Upper lobe of left lung (tissue), 6 donors: ENCODE results near the gene TLE2. TPM values are rescaled to one million over a fixed set of nuclear protein-coding genes. Genes with fewer than 3 reads are reported as not detected.

Source experiments
- ATAC-seq, 2 donors: fragments of 200-7000 bp; cut with Tn5 transposase; one replicate each; pipeline ENCODE4 v1.9.1; 2022; ENCODE audit warnings: mild to moderate bottlenecking in 2 of 2, moderate library complexity in 2 of 2; ENCODE audit not compliant: low FRiP score in 2 of 2
- DNase-seq, 2 donors: peaks; one replicate each; pipeline ENCODE4 v3.0.0-alpha.2; 2019 to 2020
- H3K27ac ChIP-seq, 4 donors: fragments of 200-600 bp; sonication (generic); one replicate each; pipeline ENCODE4 v1.5.1; 2016 to 2019
- H3K27me3 ChIP-seq, 4 donors: fragments of 200-600 bp; sonication (generic); one replicate each; pipeline ENCODE4 v1.5.1; 2017 to 2019
- H3K36me3 ChIP-seq, 4 donors: fragments of 200-600 bp; sonication (generic); one replicate each; pipeline ENCODE4 v1.5.1; 2016 to 2019
- H3K4me1 ChIP-seq, 4 donors: fragments of 200-600 bp; sonication (generic); one replicate each; pipeline ENCODE4 v1.5.1; 2018 to 2019
- H3K4me3 ChIP-seq, 4 donors: fragments of 200-600 bp; sonication (generic); one replicate each; pipeline ENCODE4 v1.5.1; 2017 to 2019; ENCODE audit warnings: mild to moderate bottlenecking in 2 of 4, moderate library complexity in 1 of 4
- H3K9me3 ChIP-seq, 4 donors: fragments of 200-600 bp; sonication (generic); one replicate each; pipeline ENCODE4 v1.5.1; 2018 to 2019
- EP300 ChIP-seq, 4 donors: sonication (generic); formaldehyde crosslinking; IDR thresholded peaks; one replicate each; pipeline ENCODE4 v1.5.1; 2017; ENCODE audit warnings: antibody characterized with exemption in 4 of 4, control low read depth in 2 of 4
- POLR2A ChIP-seq, 4 donors: fragments of 450-650 bp; IDR thresholded peaks; one replicate each; pipeline ENCODE4 v1.5.1; 2016 to 2017; ENCODE audit warnings: antibody characterized with exemption in 4 of 4, mild to moderate bottlenecking in 2 of 4
- POLR2AphosphoS5 ChIP-seq, 2 donors: sonication (generic); formaldehyde crosslinking; IDR thresholded peaks; one replicate each; pipeline ENCODE4 v1.5.1; 2017; ENCODE audit warnings: antibody characterized with exemption in 2 of 2
- WGBS, 2 donors: methylation state at CpG; one replicate each; pipeline ENCODE4 v1.1.5; 2017 to 2018; 5-methylcytosine and 5-hydroxymethylcytosine counted together
- total RNA-seq, 6 donors: library from RNA; depleted of rRNA in 4 of 6; stranded (reverse); fragments of >200 nt in 4 of 6; gene quantifications; one replicate each; pipeline versions ENCODE4 v1.1.0 to v1.2.1, GENCODE V29; 2016 to 2021
- TF ChIP-seq, protein P1 (sequence below), 6 experiments: fragments of 450-650 bp in 4 of 6; fragments of 200-600 bp in 2 of 6; sonication (generic) in 2 of 6; IDR thresholded peaks; one replicate each; pipeline ENCODE4 v1.5.1; 2016 to 2019; ENCODE audit warnings: antibody characterized with exemption in 6 of 6
- donor health status: DM: no; HTN: no; CAD: no; lungs with moderate emphysema.
- donor health status: DM: no; HTN: yes; CAD: no; lungs with severe emphysema.

Gene TLE2
- total RNA-seq, 6 donors from 2014 or later: 35.0 to 115 (median 56.0) TPM

DNA sequence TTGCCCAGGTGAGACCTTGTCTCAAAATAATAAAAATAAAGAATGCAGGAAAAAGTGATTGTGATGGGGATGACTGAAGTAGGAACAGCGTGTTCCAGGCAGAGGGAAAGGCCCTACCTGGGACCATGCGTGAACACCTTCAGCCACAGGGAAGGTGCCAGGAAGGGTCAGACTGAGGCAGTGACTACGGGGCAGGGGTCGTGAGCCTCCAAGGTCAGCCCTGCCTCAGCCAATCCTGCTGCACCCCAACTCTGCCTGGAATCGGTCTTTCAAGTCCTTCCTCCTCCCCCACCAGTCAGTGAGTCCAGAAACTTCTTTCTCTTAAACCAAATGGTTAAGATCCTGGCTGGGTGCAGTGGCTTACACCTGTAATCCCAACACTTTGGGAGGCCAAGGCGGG is 16.1 kb upstream of the TLE2 start:
- no peaks in the 10 kb centered on the region for H3K36me3 ChIP-seq
- no peak overlapping the region for H3K27ac ChIP-seq
- peaks cover 11 to 36% (median 12%) of the 10 kb centered on the region in 4 donors for H3K4me1 ChIP-seq
- TF ChIP-seq POLR2AphosphoS5 (IDR thresholded peaks at IDR 0.05): no peak
- no peak for TF ChIP-seq EP300 (IDR thresholded peaks at IDR 0.05)
- no peak for TF ChIP-seq POLR2A (IDR thresholded peaks at IDR 0.05)
- TF ChIP-seq, protein P1, sequence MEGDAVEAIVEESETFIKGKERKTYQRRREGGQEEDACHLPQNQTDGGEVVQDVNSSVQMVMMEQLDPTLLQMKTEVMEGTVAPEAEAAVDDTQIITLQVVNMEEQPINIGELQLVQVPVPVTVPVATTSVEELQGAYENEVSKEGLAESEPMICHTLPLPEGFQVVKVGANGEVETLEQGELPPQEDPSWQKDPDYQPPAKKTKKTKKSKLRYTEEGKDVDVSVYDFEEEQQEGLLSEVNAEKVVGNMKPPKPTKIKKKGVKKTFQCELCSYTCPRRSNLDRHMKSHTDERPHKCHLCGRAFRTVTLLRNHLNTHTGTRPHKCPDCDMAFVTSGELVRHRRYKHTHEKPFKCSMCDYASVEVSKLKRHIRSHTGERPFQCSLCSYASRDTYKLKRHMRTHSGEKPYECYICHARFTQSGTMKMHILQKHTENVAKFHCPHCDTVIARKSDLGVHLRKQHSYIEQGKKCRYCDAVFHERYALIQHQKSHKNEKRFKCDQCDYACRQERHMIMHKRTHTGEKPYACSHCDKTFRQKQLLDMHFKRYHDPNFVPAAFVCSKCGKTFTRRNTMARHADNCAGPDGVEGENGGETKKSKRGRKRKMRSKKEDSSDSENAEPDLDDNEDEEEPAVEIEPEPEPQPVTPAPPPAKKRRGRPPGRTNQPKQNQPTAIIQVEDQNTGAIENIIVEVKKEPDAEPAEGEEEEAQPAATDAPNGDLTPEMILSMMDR (IDR thresholded peaks at IDR 0.05): no peak
- H3K27me3 ChIP-seq: no peaks in the 10 kb centered on the region
- no peaks in the 10 kb centered on the region for H3K9me3 ChIP-seq
- ATAC-seq (no peak), DNase-seq (no peak)
- no peak overlapping the region for H3K4me3 ChIP-seq
- WGBS, 2 donors: 87 to 89% methylated on average over 5 to 6 of the region's 6 CpGs

DNA sequence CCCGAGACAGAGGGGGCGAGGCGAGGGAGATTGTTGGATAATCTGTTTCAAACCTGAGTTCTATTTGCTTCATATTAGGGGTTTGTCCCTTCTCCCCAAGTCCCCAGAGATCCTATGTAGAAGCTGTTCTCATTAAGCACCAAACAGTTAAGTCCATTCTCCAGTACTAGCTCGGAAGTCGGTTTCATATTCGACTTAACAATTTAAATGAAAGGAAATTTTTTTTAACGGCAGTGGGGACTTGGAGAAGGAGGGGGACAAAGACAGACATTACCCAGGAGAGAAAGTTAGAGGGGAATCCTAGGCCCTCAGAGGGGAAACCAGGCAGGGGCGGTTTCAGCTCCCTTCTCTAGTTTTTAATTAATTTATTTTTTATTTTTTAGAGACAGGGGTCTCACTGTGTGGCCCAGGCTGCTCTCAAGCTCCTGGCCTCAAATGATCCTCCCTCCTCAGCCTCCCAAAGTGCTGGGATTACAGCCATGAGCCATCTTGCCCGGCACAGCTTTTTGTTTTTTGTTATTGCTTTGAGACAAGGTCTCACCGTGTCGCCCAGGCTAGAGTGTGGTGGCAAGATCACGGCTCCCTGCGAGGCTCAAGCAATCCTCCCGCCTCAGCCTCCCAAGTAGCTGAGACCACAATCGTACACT is 13.7 kb upstream of the TLE2 start:
- peaks cover 5 to 31% (median 7%) of the 10 kb centered on the region in 4 donors for H3K4me1 ChIP-seq
- 48 to 56% methylated on average over 15 of the region's 15 CpGs for WGBS, 2 donors
- no peaks in the 10 kb centered on the region for H3K36me3 ChIP-seq
- no peaks in the 10 kb centered on the region for H3K9me3 ChIP-seq
- no peak for ATAC-seq
- no peak for DNase-seq
- TF ChIP-seq EP300 (IDR thresholded peaks at IDR 0.05) (no peak), POLR2AphosphoS5 (IDR thresholded peaks at IDR 0.05) (no peak), POLR2A (IDR thresholded peaks at IDR 0.05) (no peak)
- TF ChIP-seq, protein P1 (IDR thresholded peaks at IDR 0.05): no peak
- peak overlapping the region in 1 of 4 donors; percentile 22 for H3K4me3 ChIP-seq
- no peaks in the 10 kb centered on the region for H3K27me3 ChIP-seq
- peak overlapping the region in 3 of 4 donors; percentile 2 to 60 (median 59) for H3K27ac ChIP-seq

DNA sequence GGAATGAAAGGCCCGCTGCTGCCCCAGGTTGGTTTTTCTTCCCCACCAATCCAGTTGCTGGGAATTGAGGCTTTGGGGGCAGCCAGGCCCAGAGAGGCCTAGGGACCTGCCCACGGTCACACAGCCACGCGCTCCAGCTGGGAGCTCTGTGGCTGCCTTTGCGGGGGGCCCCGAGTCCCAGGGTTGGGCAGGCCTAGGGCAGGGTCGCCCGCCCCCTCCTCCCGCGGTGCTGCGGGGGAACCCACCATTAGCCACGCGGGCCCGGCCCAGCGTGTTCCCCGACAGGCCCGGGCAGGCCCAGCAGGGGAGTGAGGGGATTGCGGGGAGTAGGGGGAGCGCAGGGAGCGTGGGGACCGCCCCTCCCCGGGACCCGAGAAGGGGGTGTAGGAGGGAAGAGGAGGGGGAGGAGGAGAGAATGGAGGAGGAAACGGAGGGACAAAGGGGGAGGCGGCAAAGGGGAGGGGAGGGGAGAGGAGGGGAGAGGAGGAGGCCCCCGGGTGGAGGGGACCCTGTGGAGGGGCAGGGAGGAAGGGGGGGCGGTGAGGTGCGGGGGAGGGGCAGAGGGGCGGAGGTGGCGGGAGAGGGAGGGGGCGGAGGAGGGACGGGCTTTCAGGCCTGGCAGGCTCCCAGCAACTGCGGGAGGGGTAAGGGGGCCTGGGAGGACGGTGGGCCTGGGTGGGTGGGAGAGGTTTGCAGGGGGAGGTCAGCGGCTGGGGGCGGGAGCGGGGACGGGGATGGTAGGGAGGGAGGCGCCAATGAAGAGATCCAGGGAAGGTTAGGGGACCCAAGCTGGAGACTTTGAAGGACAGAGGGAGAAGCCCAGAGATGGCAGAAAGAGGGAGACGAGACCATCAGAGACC is 12.9 kb upstream of the TLE2 start:
- H3K27ac ChIP-seq: peak overlapping the region in 3 of 4 donors; percentile 2 to 60 (median 59)
- H3K9me3 ChIP-seq: no peaks in the 10 kb centered on the region
- peaks cover 0 to 26% (median 0%) of the 10 kb centered on the region in 4 donors for H3K4me1 ChIP-seq
- TF ChIP-seq POLR2A (IDR thresholded peaks at IDR 0.05): no peak
- TF ChIP-seq, protein P1 (IDR thresholded peaks at IDR 0.05): no peak
- TF ChIP-seq POLR2AphosphoS5 (IDR thresholded peaks at IDR 0.05): no peak
- TF ChIP-seq EP300 (IDR thresholded peaks at IDR 0.05): no peak
- ATAC-seq (no peak), DNase-seq (no peak)
- no peaks in the 10 kb centered on the region for H3K36me3 ChIP-seq
- peak overlapping the region in 1 of 4 donors; percentile 22 for H3K4me3 ChIP-seq
- WGBS, 2 donors: 31 to 47% methylated on average over 13 to 15 of the region's 40 CpGs
- H3K27me3 ChIP-seq: no peaks in the 10 kb centered on the region

DNA sequence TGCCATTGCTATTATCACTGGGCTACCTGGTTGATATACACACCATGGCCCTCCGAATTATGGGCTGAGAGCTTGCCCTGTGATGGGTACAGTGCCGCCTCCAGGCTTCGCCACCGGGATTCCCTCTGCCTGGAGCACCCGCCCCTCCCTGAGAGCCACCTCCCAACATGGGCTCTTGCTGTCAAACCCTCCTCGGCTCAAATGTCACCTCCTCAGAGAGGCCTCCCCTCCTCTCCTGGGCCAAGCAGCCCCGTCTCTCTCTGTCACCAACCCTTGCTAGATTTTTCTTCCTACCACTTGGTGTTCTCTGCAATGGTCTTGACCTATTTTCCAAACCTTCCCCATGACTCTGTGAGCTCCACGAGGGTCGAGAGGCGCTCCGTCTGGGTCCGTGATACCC is 12.2 kb upstream of the TLE2 start:
- DNase-seq: no peak
- WGBS, 2 donors: 71 to 78% methylated on average over 10 to 12 of the region's 12 CpGs
- ATAC-seq: no peak
- Histone ChIP-seq H3K4me3 (no peak overlapping the region), H3K4me1 (peaks cover 5 to 26% (median 6%) of the 10 kb centered on the region in 4 donors), H3K9me3 (no peaks in the 10 kb centered on the region), H3K27me3 (no peaks in the 10 kb centered on the region), H3K36me3 (no peaks in the 10 kb centered on the region), H3K27ac (peak overlapping the region in 2 of 4 donors; percentile 59 to 60)
- TF ChIP-seq POLR2AphosphoS5 (IDR thresholded peaks at IDR 0.05): no peak
- TF ChIP-seq EP300 (IDR thresholded peaks at IDR 0.05): no peak
- no peak for TF ChIP-seq POLR2A (IDR thresholded peaks at IDR 0.05)
- TF ChIP-seq, protein P1 (IDR thresholded peaks at IDR 0.05): no peak
